ENCODE results near the gene PDK4.

PDK4 gene

GRCh38 chr7:95585426-95585789, 10.9 kb downstream of the PDK4 start:
- TF ChIP-seq CTCF (IDR thresholded peaks at IDR 0.05; ENCODE audit: unreplicated experiment in 3 of 3): no peak
- peaks cover 28% of the 10 kb centered on the region for H3K36me3 Mint-ChIP-seq (ENCODE audit: low read depth)
- H3K4me1 Mint-ChIP-seq: no peaks in the 10 kb centered on the region
- H3K9me3 Mint-ChIP-seq: no peaks in the 10 kb centered on the region
- H3K27me3 Mint-ChIP-seq (ENCODE audit: low read depth): no peaks in the 10 kb centered on the region
- H3K27ac Mint-ChIP-seq: no peak overlapping the region
- H3K4me3 Mint-ChIP-seq: no peak overlapping the region

- H3K9me3 Mint-ChIP-seq: no peaks in the 10 kb centered on the region
- no peak overlapping the region for H3K4me3 Mint-ChIP-seq
- peaks cover 26% of the 10 kb centered on the region for H3K36me3 Mint-ChIP-seq (ENCODE audit: low read depth)
- TF ChIP-seq CTCF (IDR thresholded peaks at IDR 0.05; ENCODE audit: unreplicated experiment in 3 of 3): no peak
- H3K4me1 Mint-ChIP-seq: no peaks in the 10 kb centered on the region
- H3K27me3 Mint-ChIP-seq (ENCODE audit: low read depth): no peaks in the 10 kb centered on the region
- no peak overlapping the region for H3K27ac Mint-ChIP-seq
Observed at GRCh38 chr7:95584769-95585425, 11.4 kb downstream of the PDK4 start.

- TF ChIP-seq CTCF (IDR thresholded peaks at IDR 0.05; ENCODE audit: unreplicated experiment in 3 of 3): no peak
- no peaks in the 10 kb centered on the region for H3K9me3 Mint-ChIP-seq
- H3K36me3 Mint-ChIP-seq (ENCODE audit: low read depth): peaks cover 19% of the 10 kb centered on the region
- H3K4me1 Mint-ChIP-seq: no peaks in the 10 kb centered on the region
- no peak overlapping the region for H3K27ac Mint-ChIP-seq
- H3K4me3 Mint-ChIP-seq: no peak overlapping the region
- no peaks in the 10 kb centered on the region for H3K27me3 Mint-ChIP-seq (ENCODE audit: low read depth)
Observed at GRCh38 chr7:95583834-95584621, 12.3 kb downstream of the PDK4 start.

- peaks cover 6% of the 10 kb centered on the region for H3K4me1 Mint-ChIP-seq
- H3K36me3 Mint-ChIP-seq (ENCODE audit: low read depth): peaks cover 13% of the 10 kb centered on the region
- TF ChIP-seq CTCF (IDR thresholded peaks at IDR 0.05; ENCODE audit: unreplicated experiment in 3 of 3): no peak
- no peaks in the 10 kb centered on the region for H3K27me3 Mint-ChIP-seq (ENCODE audit: low read depth)
- H3K27ac Mint-ChIP-seq: no peak overlapping the region
- no peaks in the 10 kb centered on the region for H3K9me3 Mint-ChIP-seq
- H3K4me3 Mint-ChIP-seq: no peak overlapping the region
Observed at GRCh38 chr7:95582578-95583293, 13.6 kb downstream of the PDK4 start.

GRCh38 chr7:95581467-95581866, 14.8 kb downstream of the PDK4 start:
- Mint-ChIP-seq H3K9me3 (no peaks in the 10 kb centered on the region), H3K4me1 (peaks cover 6% of the 10 kb centered on the region), H3K27me3 (ENCODE audit: low read depth) (no peaks in the 10 kb centered on the region), H3K27ac (no peak overlapping the region), H3K36me3 (ENCODE audit: low read depth) (peaks cover 6% of the 10 kb centered on the region), H3K4me3 (no peak overlapping the region)
- no peak for TF ChIP-seq CTCF (IDR thresholded peaks at IDR 0.05; ENCODE audit: unreplicated experiment in 3 of 3)
